Medulla oblongata (tissue), 1 donor: ENCODE results near the gene PLPP7.
A peak's percentile ranks its signal among the peaks of the same experiment; 100 is the strongest.
"Not testable (repeated sequence)": the region's sequence is repeated elsewhere in the genome, so short reads cannot be mapped to it uniquely, and the experiment has no call there.

Source experiments
- DNase-seq: peaks from one replicate; pipeline ENCODE4 v3.0.0-alpha.2; 2015; ENCODE audit errors: extremely low spot score

Gene PLPP7

GRCh38 chr9:131330814-131331600, 41.5 kb downstream of the PLPP7 start:
- no peak for DNase-seq

DNA sequence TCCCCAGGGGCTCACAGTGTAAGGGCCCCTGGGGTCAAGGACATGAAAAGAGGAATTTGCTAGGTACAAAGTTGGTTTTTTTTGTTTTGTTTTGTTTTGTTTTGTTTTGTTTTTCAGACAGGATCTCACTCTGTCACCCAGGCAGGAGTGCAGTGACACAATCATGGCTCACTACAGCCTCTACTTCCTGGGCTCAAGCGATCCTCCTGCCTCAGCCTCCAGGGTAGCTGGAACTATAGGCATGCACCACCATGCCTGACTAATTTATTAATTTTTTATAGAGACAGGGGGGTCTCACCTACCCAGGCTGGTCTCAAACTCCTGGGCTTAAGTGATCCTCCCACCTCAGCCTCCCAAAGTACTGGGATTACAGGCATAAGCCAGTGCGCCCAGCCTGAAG, 42.5 kb downstream of the PLPP7 start:
- DNase-seq = not testable (repeated sequence)

- DNase-seq = no peak
Observed at GRCh38 chr9:131333771-131334628, 44.5 kb downstream of the PLPP7 start.

DNA sequence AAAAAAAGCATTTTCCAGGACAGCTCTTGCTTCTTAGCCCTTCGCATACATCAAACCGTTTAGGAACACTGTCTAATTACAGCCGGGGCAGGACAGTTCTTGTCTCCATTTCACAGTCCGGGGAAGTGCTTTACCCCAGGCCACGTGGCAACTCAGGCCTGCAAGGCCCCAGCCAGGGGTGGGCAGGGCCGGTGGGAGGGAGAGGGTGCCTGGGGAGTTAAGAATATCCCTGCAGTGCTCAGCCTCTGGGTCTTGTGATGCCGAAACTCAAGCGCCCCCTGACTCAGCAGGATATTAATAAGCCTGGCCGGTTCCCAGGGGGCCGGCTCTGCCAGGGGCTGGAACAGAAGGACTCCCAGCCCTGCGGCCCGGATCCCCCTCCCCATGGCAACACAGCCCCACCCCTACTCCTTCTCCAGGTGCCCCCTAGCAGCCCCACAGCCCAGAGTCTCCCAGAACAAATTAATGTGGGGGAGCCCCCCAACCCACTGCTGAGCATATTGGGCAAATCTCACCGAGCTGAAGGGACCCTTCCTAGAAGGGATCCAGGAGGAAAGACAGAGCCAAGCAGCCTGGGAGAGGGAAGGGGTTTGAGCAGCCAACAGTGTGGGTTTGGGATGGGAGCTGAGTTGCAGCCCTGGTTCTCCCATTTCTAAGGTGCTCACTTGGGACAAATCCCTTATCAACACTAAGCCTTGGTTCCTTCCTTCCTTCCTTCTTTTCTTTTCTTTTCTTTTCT, 45.3 kb downstream of the PLPP7 start:
- DNase-seq = peak; percentile 52

GRCh38 chr9:131335368-131335755, 45.8 kb downstream of the PLPP7 start:
- DNase-seq = no peak

DNA sequence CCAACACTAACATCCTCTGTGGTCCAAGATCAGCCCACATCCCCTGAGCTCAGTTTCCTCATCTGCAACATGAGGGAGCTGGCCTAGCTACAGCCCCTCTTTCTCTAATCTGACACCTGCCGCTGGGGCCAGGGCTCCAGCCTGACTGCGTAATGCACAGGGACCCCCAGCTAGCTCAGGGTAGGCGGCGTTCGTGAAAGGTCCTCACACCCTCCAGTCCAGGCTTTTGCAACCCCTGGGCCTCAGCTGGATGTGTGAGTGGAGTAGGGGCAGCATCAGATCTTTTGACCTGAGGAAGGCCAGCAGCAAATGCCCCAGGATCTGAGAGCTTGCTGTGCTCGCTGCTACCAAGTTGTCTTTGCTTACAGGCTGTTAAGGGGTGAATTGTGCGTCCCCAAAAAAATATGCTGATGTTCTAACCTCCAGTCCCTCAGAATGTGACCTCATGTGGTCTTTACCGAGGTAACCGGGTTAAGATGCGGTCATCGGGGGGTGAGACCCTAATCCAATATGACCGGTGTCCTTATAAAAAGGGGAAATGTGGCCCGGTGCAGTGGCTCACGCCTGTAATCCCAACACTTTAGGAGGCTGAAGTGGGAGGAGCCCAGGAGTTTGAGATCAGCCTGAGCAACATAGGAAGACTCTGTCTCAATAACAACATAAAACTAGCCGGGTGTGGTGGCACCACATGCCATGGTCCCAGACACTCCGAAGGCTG, 47.8 kb downstream of the PLPP7 start:
- DNase-seq = no peak

DNA sequence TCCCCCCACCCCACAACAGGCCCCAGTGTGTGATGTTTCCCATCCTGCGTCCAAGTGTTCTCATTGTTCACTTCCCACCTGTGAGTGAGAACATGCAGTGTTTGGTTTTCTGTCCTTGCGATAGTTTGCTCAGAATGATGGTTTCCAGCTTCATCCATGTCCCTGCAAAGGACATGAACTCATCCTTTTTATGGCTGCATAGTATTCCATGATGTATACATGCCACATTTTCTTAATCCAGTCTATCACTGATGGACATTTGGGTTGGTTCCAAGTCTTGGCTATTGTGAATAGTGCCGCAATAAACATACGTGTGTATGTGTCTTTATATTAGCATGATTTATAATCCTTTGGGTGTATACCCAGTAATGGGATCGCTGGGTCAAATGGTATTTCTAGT, 49.7 kb downstream of the PLPP7 start:
- not testable (repeated sequence) for DNase-seq

DNA sequence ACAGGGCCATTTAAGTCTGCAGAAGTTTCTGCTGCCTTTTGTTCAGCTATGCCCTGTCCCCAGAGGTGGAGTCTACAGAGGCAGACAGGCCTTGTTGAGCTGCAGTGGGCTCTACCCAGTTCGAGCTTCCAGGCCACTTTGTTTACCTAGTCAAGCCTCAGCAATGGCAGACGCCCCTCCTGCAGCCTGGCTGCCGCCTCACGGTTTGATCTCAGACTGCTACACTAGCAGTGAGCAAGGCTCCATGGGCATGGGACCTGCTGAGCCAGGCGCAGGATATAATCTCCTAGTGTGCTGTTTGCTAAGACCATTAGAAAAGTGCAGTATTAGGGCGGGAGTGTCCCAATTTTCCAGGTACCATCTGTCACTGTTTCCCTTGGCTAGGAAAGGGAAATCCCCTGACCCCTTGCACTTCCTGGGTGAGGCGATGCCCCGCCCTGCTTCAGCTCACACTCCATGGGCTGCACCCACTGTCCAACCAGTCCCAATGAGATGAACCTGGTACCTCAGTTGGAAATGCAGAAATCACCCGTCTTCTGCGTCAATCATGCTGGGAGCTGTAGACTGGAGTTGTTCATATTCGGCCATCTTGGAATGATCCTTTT, 55.5 kb downstream of the PLPP7 start:
- not testable (repeated sequence) for DNase-seq

DNA sequence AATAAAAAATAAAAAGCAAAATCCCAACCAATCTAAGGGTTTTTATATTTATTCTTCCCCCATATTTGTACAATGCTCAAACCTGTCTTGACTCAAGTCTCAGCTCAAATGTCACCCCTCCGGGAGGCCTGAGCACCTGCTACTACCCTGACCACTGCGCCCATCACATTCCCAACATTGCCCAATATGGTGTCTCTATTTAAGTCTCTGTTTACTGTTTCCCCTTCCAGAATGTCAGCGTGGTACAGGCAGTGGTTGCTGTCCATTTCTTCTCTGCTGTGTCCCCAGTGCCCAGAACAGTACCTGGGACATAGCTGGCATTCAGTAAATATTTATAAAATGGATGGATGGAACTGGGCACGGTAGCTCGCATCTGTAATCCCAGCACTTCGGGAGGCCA, 57.0 kb downstream of the PLPP7 start:
- no peak for DNase-seq

DNA sequence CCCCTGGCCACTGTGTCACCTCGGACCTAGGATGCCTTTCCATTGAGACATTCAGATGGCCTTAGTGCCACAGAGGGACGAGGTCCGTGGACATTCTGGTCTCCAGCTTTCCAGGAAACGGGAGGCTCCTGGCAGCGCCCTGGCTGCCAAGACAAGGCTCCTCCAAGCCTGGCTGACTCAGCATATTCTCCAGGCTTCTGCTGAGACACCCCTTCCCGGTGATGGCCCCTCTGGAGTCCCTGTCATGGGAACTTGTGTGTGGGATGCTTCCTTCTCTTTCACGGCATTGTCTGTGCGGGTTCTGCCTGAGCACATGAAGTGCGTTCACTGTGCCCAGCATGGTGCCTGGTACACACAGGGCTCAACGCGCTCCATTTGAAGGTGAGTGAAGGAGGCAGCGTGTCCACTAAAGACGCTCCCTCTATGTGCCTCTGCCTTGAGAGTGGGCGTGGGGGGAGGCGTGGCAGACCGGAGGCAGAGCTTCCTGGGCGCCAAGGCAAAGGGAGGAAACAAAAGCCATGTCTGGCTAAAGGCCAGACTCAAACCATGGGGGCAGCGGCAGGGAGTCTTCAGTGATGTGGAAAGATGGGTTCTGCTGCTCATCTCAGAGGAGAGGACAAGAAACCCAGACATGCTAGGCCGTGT, 58.0 kb downstream of the PLPP7 start:
- no peak for DNase-seq

DNA sequence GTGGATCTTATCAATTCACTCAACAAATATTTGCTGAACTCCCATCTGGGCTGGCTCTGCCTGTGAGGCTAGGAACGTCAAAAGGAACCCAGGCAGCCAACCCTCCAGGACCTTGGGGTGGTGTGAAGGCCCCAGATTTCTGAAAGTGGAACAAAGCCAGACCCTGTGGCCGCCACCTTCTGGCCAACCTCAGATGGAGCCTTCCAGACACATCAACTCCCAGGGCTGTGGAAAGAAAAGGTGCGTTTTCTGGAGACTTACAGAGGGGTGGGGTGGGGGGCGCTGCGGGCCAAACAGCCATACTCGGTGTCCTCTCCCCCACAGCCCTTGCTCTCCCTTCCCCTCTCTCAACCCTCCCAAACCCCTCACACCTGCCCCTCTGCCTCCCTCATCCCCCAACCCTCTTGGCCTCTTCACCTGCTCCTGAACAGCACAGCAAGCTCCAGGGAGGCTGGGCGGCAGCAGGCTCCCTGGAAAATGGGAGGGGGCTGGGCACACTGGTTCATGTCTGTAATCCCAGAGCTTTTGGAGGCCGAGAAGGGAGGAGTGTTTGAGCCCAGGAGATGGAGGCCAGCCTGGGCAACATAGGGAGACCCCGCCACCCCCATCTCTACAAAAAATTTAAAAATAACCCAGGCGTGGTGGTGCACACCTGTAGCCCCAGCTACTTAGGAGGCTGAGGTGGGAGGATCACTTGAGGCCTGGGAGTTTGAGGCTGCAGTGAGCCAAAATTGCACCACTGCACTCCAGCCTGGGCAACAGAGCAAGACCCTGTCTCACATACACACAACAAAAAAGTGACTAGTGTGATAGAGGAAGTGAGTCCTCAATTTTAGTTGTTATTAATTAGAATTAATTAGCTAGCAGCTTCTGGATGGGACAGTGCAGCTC, 59.4 kb downstream of the PLPP7 start:
- no peak for DNase-seq

- DNase-seq = no peak
Observed at GRCh38 chr9:131349522-131349880, 60.0 kb downstream of the PLPP7 start.

GRCh38 chr9:131349881-131350563, 60.5 kb downstream of the PLPP7 start:
- peak; percentile 89 for DNase-seq

GRCh38 chr9:131356479-131356878, 67.0 kb downstream of the PLPP7 start:
- DNase-seq = peak; percentile 87

- no peak for DNase-seq
Observed at GRCh38 chr9:131358556-131358955, 69.0 kb downstream of the PLPP7 start.
